Fibroblast of mammary gland (primary cell): Measurements from ENCODE around the gene CLDN34.

Source experiments
- DNase-seq: peaks from one replicate; pipeline ENCODE4 v3.0.0-alpha.2; 2010; ENCODE audit warnings: low read depth
- H3K4me3 ChIP-seq: 2 replicates; pipeline ENCODE4 v1.5.1; 2011; ENCODE audit warnings: low read depth, mild to moderate bottlenecking, low read length, moderate library complexity; ENCODE audit not compliant: control insufficient read depth
- CTCF ChIP-seq: conservative IDR thresholded peaks from 2 replicates; pipeline ENCODE4 v1.5.1; 2011; ENCODE audit warnings: low read depth, low read length, inconsistent platforms; ENCODE audit not compliant: control insufficient read depth, insufficient read depth

The CLDN34 gene

GRCh38 chrX:10004832-10005475 is 37.8 kb downstream of the CLDN34 start:
- H3K4me3 ChIP-seq = no peak overlapping the region
- TF ChIP-seq CTCF = no peak
- no peak for DNase-seq

- no peak for DNase-seq
- no peak overlapping the region for H3K4me3 ChIP-seq
- no peak for TF ChIP-seq CTCF
Observed at GRCh38 chrX:10006086-10006485, 38.9 kb downstream of the CLDN34 start.

- H3K4me3 ChIP-seq = no peak overlapping the region
- no peak for DNase-seq
- TF ChIP-seq CTCF = no peak
Observed at GRCh38 chrX:10006770-10007169, 39.6 kb downstream of the CLDN34 start.

GRCh38 chrX:10007621-10008020 is 40.5 kb downstream of the CLDN34 start:
- no peak for DNase-seq
- H3K4me3 ChIP-seq = no peak overlapping the region
- TF ChIP-seq CTCF = no peak

GRCh38 chrX:10008483-10009056 is 41.4 kb downstream of the CLDN34 start:
- H3K4me3 ChIP-seq = no peak overlapping the region
- no peak for TF ChIP-seq CTCF
- no peak for DNase-seq

- TF ChIP-seq CTCF = no peak
- no peak overlapping the region for H3K4me3 ChIP-seq
- no peak for DNase-seq
Observed at GRCh38 chrX:10009741-10010140, 42.6 kb downstream of the CLDN34 start.
